HG02571 (cell line): ENCODE data around the gene GALNT16.

Experiments
- ATAC-seq: cut with Tn5 transposase; IDR thresholded peaks from one replicate; pipeline ENCODE4 v1.9.1; 2021; ENCODE audit warnings: mild to moderate bottlenecking, moderate library complexity; ENCODE audit not compliant: unreplicated experiment

GALNT16 gene

GRCh38 chr14:69316449-69317101, 56.6 kb downstream of the GALNT16 start:
- no peak for ATAC-seq

- ATAC-seq, result no peak
Measured at GRCh38 chr14:69317102-69317755, 57.3 kb downstream of the GALNT16 start.

GRCh38 chr14:69317780-69318179, 57.8 kb downstream of the GALNT16 start:
- no peak for ATAC-seq

GRCh38 chr14:69318241-69318640, 58.3 kb downstream of the GALNT16 start:
- no peak for ATAC-seq

- no peak for ATAC-seq
Measured at GRCh38 chr14:69318901-69319475, 59.0 kb downstream of the GALNT16 start.

GRCh38 chr14:69319911-69320310, 60.0 kb downstream of the GALNT16 start:
- ATAC-seq, result no peak

- no peak for ATAC-seq
Measured at GRCh38 chr14:69320581-69321365, 60.8 kb downstream of the GALNT16 start.

- ATAC-seq, result no peak
Measured at GRCh38 chr14:69321601-69322330, 61.8 kb downstream of the GALNT16 start.

GRCh38 chr14:69323266-69323998, 63.5 kb downstream of the GALNT16 start:
- ATAC-seq, result no peak

GRCh38 chr14:69323999-69324282, 64.0 kb downstream of the GALNT16 start:
- no peak for ATAC-seq

- no peak for ATAC-seq
Measured at GRCh38 chr14:69324341-69324931, 64.5 kb downstream of the GALNT16 start.

- ATAC-seq, result no peak
Measured at GRCh38 chr14:69325086-69325485, 65.1 kb downstream of the GALNT16 start.

GRCh38 chr14:69325646-69326265, 65.8 kb downstream of the GALNT16 start:
- no peak for ATAC-seq

GRCh38 chr14:69326611-69327010, 66.7 kb downstream of the GALNT16 start:
- no peak for ATAC-seq

- ATAC-seq, result no peak
Measured at GRCh38 chr14:69327507-69327906, 67.5 kb downstream of the GALNT16 start.

GRCh38 chr14:69328317-69328716, 68.4 kb downstream of the GALNT16 start:
- no peak for ATAC-seq

- no peak for ATAC-seq
Measured at GRCh38 chr14:69328765-69329164, 68.8 kb downstream of the GALNT16 start.

- ATAC-seq, result no peak
Measured at GRCh38 chr14:69331206-69331605, 71.2 kb downstream of the GALNT16 start.

- ATAC-seq, result no peak
Measured at GRCh38 chr14:69332782-69333395, 72.9 kb downstream of the GALNT16 start.
